ENCODE results near the gene NCR3LG1. TPM values are rescaled to one million over a fixed set of nuclear protein-coding genes. Genes with fewer than 3 reads are reported as not detected.

NCR3LG1 gene
- polyA plus RNA-seq, 1 donor (not counting 4 experiments of a cell fraction or from before 2014, with no cell fraction given), result 3.9 TPM

GRCh38 chr11:17394743-17395390, 43.3 kb downstream of the NCR3LG1 start:
- no peak overlapping the region for H2AFZ ChIP-seq (ENCODE audit: control insufficient read depth, low read length)
- FAIRE-seq, result no peak
- dilution Hi-C loops (cut with MboI; ENCODE audit: extremely low pct_ligation_motif_present, low sequenced_read_pairs), result no loop called here
- H3K27ac ChIP-seq (ENCODE audit: control insufficient read depth, insufficient read depth, low read length), result no peak overlapping the region
- no peak overlapping the region for H3K4me3 ChIP-seq (ENCODE audit: control insufficient read depth in 2 of 3, extremely low read depth in 1 of 3, insufficient read depth in 2 of 3, low read depth in 1 of 3, low read length in 3 of 3)
- peaks cover 5% of the 10 kb centered on the region for H3K27me3 ChIP-seq (ENCODE audit: control insufficient read depth, extremely low read depth, insufficient read depth, low read length)
- no peaks in the 10 kb centered on the region for H3K9me1 ChIP-seq (ENCODE audit: control insufficient read depth, extremely low read depth, insufficient read depth, low read length)
- TF ChIP-seq CTCF (optimal IDR thresholded peaks at IDR 0.05 in 1 of 3, IDR thresholded peaks at IDR 0.05 in 1 of 3, conservative IDR thresholded peaks at IDR 0.05 in 1 of 3; ENCODE audit: extremely low read depth in 1 of 3, insufficient read depth in 2 of 3, low read length in 3 of 3), result no peak
- no peak overlapping the region for H3K9ac ChIP-seq (ENCODE audit: control insufficient read depth, extremely low read depth, insufficient read depth, low read length)
- H3K36me3 ChIP-seq (ENCODE audit: control insufficient read depth in 2 of 2, extremely low read depth in 1 of 2, insufficient read depth in 2 of 2, low read length in 2 of 2), result no peaks in the 10 kb centered on the region
- DNase-seq (ENCODE audit: low read depth, low spot score), result no peak
- no peaks in the 10 kb centered on the region for H3K4me1 ChIP-seq (ENCODE audit: control insufficient read depth, extremely low read depth, insufficient read depth, low read length)
- H3K4me2 ChIP-seq (ENCODE audit: control insufficient read depth, extremely low read depth, insufficient read depth, low read depth, low read length), result no peak overlapping the region
- H3K79me2 ChIP-seq (ENCODE audit: control insufficient read depth, insufficient read depth, low read length), result no peaks in the 10 kb centered on the region
- H4K20me1 ChIP-seq (ENCODE audit: control insufficient read depth, extremely low read depth, insufficient read depth, low read length), result no peaks in the 10 kb centered on the region
- H3K9me3 ChIP-seq (ENCODE audit: control insufficient read depth, low read depth, low read length), result no peaks in the 10 kb centered on the region

- Histone ChIP-seq H3K27ac (ENCODE audit: control insufficient read depth, insufficient read depth, low read length) (no peak overlapping the region), H3K36me3 (ENCODE audit: control insufficient read depth in 2 of 2, extremely low read depth in 1 of 2, insufficient read depth in 2 of 2, low read length in 2 of 2) (no peaks in the 10 kb centered on the region), H3K27me3 (ENCODE audit: control insufficient read depth, extremely low read depth, insufficient read depth, low read length) (no peaks in the 10 kb centered on the region), H2AFZ (ENCODE audit: control insufficient read depth, low read length) (no peak overlapping the region), H3K4me2 (ENCODE audit: control insufficient read depth, extremely low read depth, insufficient read depth, low read depth, low read length) (no peak overlapping the region), H3K4me3 (ENCODE audit: control insufficient read depth in 2 of 3, extremely low read depth in 1 of 3, insufficient read depth in 2 of 3, low read depth in 1 of 3, low read length in 3 of 3) (no peak overlapping the region), H4K20me1 (ENCODE audit: control insufficient read depth, extremely low read depth, insufficient read depth, low read length) (no peaks in the 10 kb centered on the region), H3K9me1 (ENCODE audit: control insufficient read depth, extremely low read depth, insufficient read depth, low read length) (no peaks in the 10 kb centered on the region), H3K9ac (ENCODE audit: control insufficient read depth, extremely low read depth, insufficient read depth, low read length) (no peak overlapping the region), H3K79me2 (ENCODE audit: control insufficient read depth, insufficient read depth, low read length) (no peaks in the 10 kb centered on the region), H3K4me1 (ENCODE audit: control insufficient read depth, extremely low read depth, insufficient read depth, low read length) (no peaks in the 10 kb centered on the region), H3K9me3 (ENCODE audit: control insufficient read depth, low read depth, low read length) (no peaks in the 10 kb centered on the region)
- DNase-seq (ENCODE audit: low read depth, low spot score) (no peak), FAIRE-seq (no peak)
- dilution Hi-C loops (cut with MboI; ENCODE audit: extremely low pct_ligation_motif_present, low sequenced_read_pairs), result no loop called here
- no peak for TF ChIP-seq CTCF (optimal IDR thresholded peaks at IDR 0.05 in 1 of 3, IDR thresholded peaks at IDR 0.05 in 1 of 3, conservative IDR thresholded peaks at IDR 0.05 in 1 of 3; ENCODE audit: extremely low read depth in 1 of 3, insufficient read depth in 2 of 3, low read length in 3 of 3)
These were observed 44.0 kb downstream of the NCR3LG1 start for GRCh38 chr11:17395554-17395961.

Measured in keratinocyte (primary cell).